ENCODE results near the gene BPI. TPM values are rescaled to one million over a fixed set of nuclear protein-coding genes. Genes with fewer than 3 reads are reported as not detected.
A peak's percentile ranks its signal among the peaks of the same experiment; 100 is the strongest.
"Not testable (repeated sequence)": the region's sequence is repeated elsewhere in the genome, so short reads cannot be mapped to it uniquely, and the experiment has no call there.

BPI gene
- total RNA-seq, 1 donor from 2014 or later = not detected

DNA sequence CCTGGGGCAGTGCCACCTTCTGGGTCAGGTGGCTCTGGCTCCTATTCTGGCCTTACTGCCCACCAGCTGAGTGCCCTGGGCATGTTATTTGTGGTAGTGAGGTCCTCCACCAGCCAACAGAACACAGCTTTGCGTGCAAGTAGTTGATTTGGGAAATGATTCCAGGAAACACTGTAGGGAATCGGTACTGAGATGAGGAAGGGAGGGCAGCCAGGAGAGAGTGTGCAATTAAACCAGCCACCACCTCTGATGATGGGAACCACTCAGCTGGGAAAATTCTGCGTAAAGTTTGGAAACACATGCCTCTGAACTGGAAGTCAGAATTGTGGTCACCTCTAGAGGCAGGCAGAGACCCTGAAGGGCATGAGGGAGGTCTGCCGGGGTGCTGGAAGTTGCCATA, 42.8 kb downstream of the BPI start:
- DNase-seq (no peak), ATAC-seq (no peak)
- intact Hi-C loops (cut with micrococcal nuclease) = no loop called here

DNA sequence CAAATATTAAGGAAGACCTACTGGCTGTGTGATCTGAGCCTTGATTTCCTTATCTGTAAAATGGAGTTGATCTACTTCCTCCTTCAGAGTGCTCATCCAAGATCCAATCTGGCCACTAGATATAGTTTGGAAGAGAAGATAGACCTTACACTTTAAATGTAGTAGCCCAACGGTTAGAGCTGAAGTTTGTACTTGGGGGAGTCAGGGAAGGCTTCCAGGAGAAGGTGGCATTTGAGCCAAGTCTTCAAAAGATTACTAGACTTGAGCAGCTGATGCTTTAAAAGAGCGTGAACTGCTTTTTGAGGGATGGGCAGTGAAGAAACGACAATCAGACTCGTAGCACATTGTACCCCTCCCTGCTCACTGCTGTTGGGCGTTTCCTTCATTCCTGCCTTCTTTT, 45.9 kb downstream of the BPI start:
- intact Hi-C loops (cut with micrococcal nuclease) = no loop called here
- DNase-seq = no peak
- ATAC-seq = no peak

DNA sequence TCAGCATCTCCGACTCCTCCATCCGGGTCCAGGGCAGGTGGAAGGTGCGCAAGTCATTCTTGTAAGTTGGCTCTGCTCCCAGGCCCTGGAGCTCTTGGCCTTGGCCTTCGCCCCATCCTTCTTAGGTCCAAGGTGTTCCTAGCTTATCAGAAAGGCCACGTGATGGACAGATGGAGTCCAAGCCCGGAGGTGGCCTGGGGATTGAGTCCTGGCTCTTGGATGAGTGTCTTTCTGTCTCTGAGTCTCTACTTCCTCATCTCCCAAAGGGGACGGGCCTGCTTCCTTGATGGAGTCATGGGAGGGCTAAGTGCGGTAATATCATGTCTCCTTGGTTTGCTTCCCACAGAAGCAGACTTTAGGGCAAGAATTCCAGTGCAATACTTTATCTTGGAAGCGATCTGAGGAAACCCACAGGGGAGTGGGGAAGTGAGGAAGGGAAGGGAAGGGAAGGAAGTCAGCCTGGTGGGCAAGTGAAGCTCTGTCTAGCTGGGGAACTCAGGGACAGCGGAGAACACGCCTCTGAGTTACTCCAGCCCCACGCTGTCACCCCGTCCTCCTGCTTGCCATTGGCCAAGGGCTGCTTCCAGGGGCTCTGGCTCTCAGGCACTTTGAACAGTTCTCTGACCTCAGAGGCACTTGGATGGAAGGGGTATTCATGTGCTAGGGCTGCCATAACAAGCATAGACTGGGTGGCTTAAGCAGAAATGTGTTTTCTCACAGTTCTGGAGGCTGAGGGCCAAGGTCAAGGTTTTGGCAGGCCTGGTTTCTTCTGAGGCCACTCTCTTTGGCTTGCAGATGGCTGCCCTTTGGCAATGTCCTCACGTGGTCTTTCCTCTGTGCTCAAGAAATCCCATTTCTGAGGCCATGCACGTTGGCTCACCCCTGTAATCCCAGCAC, 47.2 kb downstream of the BPI start:
- intact Hi-C loops (cut with micrococcal nuclease) = no loop called here
- peak; percentile 45 for DNase-seq
- peak; percentile 63 for ATAC-seq

DNA sequence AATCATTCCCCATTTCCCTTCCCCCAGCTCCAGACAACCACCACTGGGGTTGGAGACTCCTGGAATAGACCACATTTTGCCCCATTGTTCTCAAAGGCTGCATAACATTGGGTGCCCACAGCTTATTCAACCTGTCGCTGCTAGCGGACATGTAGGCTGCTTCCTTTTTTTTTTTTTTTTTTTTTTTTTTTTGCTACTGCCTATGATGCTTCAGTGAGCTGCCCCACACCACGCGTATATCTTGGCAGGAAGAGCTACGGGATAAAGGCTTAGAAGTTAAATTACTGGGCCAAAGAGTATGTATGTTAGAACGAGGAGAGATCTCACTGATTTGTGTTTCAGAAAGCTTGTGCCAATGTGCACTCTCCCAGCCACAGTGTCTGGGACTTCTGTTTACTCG, 49.4 kb downstream of the BPI start:
- intact Hi-C loops (cut with micrococcal nuclease) = no loop called here
- ATAC-seq = no peak

DNA sequence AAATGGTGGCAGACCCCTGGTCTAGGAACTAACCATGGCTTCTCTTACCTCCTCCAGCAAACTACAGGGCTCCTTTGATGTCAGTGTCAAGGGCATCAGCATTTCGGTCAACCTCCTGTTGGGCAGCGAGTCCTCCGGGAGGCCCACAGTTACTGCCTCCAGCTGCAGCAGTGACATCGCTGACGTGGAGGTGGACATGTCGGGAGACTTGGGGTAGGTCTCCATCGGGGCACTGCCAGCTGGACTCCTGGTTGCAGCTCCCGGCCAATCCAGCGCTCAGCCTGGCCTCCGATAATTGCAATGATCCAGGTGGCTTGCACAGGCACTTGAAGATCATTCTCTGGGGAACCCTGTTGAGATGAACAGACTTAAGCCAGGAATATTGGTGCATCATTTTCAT, 50.3 kb downstream of the BPI start:
- intact Hi-C loops (cut with micrococcal nuclease) = no loop called here
- ATAC-seq = no peak
- no peak for DNase-seq

More for the DNA sequence above, 49.4 kb downstream of the BPI start:
- DNase-seq = no peak

DNA sequence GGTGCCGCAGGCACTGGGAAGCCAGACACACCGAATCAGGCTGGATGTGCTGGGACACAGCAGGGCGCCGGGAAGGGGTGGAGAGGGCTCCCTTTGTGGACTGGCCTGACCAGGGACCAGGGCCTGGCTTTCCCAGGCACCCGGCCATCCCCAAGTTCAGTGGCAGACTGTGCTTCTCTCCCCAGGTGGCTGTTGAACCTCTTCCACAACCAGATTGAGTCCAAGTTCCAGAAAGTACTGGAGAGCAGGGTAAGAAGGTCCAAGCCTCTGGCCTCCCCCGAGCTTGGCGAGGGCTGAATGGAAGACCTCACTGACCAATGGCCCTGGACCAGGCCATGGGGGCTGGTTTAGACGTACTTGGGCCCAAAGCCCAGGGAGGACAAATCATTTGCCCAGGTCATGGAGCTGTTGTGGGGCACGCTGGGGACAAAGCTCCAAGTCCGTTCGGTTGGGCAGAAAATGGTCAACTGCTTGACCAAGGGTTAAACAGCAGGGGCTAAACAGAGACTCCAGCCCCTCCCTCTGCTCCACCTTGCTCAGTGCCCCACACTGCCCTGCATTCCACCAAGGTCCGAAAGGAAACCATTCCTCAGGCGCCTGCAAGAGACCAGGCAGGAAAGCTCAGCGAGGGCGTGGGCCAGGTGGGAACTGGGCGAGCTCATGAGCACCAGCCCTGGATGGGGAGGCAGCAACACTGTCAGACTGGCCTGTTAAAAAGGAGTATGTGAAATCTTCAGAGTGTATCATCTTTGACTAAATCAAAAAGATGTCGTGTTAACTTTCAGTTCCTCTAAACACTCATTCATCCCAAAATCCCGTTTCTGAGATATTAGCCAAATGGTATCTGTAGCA, 51.4 kb downstream of the BPI start:
- intact Hi-C loops (cut with micrococcal nuclease) = no loop called here
- DNase-seq (no peak), ATAC-seq (no peak)

DNA sequence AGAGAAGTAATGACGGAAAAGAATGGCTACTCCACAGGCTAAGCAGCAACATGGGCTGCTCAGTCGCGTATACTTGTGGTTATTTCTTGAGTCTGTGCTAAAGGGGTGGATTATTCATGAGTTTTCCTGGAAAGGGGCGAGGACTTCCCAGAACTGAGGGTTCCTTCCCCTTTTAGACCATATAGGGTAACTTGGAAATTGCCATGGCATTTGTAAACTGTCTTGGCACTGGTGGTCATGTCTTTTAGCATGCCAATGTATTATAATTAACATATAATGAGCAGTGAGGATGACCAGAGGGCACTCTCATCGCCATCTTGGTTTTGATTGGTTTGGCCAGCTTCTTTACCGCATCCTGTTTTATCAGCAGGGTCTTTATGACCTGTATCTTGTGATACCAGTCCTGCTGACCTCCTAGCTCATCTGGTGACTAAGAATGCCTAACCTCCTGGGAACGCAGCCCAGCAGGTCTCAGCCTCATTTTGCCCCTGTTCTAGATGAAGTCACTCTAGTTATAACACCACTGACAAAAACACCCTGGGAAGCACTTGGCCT, 53.8 kb downstream of the BPI start:
- intact Hi-C loops (cut with micrococcal nuclease) = no loop called here
- ATAC-seq (no peak), DNase-seq (no peak)

DNA sequence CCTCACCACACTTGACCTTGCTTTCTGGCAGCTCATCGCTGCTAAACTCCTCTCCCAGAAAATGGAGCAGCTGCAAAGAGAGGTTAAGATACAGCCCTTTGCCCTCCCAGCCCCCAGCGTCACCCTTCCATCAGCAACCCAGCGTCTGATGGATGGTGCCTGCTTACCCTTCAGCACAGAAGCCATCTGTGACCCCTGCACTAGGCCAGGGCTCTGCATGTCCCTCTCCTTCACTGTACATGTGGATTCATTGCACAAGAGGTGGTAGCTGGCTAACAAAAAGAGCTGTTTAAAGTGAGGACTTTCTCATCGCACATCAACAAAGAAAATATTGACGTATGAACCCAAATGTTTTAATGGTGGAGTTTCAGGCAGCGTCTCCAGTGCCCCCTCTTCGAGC, 54.6 kb downstream of the BPI start:
- intact Hi-C loops (cut with micrococcal nuclease) = no loop called here
- DNase-seq (no peak), ATAC-seq (no peak)

DNA sequence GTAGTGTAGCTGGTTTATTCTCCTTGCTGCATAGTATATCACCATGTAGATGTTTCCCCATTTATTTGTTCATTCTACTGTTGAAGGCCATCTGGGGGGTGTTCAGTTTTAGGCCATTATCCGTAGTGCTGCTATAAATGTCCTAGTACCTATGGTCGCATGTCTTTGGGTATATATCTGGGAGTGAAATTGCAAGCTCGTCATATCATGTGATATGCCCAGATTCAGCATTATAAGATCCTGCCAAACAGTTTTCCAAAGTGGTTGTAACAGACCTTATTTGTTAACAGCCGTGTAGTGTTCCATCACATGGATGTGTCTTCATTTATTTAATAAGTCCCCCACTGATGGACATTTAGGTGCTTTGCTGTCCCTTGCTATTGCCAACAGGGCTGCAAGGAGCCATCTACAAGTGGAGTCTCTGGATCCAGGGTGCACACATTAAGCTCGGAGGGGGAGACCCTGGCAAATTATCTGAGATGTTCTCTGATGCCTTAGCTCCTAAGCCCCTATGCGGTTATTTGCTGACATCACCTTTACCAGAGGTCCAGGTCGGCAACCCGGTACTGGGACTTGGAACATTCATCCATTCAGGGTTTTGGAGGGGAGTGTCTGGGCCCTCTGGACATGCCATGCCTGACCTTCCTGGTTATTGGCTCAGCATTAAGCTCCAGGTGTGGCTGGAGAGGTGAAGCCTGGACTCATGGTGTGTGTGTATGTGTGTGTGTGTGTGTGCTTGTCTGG, 59.2 kb downstream of the BPI start:
- no peak for DNase-seq
- no peak for ATAC-seq
- intact Hi-C loops (cut with micrococcal nuclease) = no loop called here

DNA sequence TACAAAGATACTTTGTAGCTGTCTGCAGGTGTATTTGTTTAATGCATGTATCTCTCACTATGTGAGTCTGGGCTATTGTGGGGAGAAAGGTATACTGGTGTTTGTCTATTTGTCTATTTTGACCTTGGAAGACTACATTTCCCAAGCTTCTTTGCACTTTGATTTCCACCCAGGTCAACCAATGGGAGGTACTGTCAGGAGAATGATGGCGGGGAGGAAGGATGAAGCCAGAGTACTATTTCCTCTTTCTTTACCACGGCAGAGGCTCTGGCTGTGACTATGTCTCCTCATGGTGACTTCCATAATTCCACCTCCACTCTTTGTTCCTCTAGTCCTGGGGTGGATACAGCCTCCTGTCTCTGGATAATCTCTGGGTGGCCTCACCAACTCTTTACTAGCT, 65.4 kb downstream of the BPI start:
- intact Hi-C loops (cut with micrococcal nuclease) = no loop called here
- ATAC-seq = no peak

DNA sequence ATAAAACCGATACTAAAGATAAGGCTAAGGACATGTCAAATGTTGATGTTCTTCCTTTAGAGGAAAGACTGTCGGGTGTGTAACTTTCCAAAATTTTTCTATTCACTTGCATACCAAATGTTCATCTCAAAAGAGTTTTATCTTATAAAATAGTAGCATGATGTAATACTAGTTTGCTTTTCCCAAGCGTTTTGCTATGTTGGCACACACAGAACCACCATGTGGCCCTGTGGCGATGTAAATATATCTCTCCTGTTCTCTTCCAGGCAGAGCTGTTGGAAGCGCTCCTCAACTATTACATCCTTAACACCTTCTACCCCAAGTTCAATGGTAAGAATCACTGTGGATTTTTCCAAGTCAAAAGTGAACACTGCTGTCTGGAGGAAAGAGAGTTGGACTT, 68.8 kb downstream of the BPI start:
- ATAC-seq = no peak
- intact Hi-C loops (cut with micrococcal nuclease) = no loop called here
- no peak for DNase-seq

More for the DNA sequence above, 65.4 kb downstream of the BPI start:
- no peak for DNase-seq

DNA sequence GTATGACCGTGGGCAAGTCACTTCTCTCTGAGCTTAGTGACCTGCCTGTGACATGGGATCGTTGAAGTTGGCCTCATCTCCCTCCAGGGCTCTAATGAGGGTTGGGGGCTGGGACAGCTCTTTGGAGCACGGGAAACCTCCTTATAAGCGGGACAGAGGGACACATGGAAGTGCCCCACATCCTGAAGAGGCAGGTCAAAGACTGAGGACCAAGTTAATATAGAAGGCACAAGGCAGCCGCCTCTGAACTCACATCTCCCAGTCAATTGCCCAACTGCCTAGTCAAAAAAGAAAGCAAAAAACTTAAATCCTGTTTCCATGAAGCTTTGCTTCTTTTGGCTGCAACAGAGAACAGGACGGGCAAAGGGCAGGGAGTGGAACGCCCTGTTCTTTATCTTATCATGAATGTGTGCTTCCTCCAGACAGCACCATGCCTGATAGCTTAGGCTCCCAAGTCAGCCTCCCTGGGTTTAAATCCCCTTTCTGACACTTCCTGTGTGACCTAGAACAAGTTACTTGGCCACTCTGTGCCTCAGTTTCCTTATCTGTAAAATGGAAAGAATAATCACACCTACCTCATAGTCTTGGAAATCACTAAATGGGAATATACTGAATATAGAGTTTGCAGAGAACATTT, 69.4 kb downstream of the BPI start:
- intact Hi-C loops (cut with micrococcal nuclease) = no loop called here
- ATAC-seq (peak; percentile 62), DNase-seq (no peak)

DNA sequence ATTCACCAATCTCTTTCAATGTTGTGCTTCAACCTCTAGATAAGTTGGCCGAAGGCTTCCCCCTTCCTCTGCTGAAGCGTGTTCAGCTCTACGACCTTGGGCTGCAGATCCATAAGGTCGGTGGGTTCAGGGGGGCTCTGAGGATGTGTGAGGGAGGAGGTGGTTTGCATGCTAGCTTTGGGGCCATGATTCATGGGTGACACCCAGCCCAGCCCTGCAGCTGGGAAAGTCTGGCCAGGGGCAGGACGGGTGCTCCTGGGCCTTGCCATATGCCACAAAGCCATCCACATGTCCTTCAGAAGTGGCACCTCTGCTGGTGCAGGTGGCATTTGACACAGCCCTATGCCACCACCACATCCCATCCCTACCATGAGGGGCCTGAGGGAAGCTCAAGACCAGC, 69.9 kb downstream of the BPI start:
- ATAC-seq = no peak
- intact Hi-C loops (cut with micrococcal nuclease) = no loop called here
- DNase-seq = no peak

DNA sequence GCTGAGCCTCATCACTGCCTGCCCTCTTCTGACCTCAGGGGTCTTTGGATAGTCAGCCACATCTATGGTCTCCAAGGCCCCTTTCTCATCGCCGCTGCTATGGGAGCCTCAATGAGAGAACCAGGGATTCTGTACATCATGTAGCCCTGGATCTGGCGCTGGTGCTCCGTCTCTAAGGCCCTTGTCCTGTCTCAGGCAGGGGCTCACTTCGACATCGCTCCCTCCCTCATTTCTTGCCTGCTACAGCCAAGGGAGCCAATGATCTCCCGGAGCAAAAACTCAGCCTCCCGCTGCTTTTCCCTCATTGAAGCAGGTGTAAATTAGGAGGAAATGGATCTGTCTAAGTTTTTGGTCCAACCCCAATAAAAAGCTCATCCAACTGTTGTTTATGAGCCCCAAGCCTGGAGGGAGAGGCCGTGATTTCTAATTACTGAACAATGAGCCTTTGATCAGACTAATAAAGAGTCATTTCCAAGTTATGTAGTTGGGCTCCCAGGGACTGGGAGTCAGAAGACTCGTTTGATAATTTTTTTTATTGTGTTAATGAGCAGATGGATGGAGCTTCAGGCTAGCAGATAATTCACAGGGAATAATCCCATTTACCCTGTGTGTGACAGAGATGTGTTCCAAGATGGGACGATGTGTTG, 73.2 kb downstream of the BPI start:
- ATAC-seq (no peak), DNase-seq (no peak)
- intact Hi-C loops (cut with micrococcal nuclease) = no loop called here

DNA sequence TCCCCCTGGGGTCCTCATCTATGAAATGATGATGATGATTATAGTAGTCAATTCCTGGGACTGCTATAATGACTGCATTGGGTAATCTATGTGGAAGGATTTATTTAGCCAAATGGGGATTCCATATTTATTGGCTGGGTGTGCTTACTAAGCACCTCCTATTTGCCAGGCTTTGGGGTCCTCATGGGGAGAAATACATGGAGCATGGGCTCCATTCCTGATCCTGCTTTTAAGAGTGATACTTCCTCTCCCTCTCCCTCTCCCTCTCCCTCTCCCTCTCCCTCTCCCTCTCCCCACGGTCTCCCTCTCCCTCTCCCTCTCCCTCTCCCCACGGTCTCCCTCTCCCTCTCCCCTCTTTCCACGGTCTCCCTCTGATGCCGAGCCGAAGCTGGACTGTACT, 73.9 kb downstream of the BPI start:
- intact Hi-C loops (cut with micrococcal nuclease); DNase-seq; ATAC-seq: not testable (repeated sequence)

DNA sequence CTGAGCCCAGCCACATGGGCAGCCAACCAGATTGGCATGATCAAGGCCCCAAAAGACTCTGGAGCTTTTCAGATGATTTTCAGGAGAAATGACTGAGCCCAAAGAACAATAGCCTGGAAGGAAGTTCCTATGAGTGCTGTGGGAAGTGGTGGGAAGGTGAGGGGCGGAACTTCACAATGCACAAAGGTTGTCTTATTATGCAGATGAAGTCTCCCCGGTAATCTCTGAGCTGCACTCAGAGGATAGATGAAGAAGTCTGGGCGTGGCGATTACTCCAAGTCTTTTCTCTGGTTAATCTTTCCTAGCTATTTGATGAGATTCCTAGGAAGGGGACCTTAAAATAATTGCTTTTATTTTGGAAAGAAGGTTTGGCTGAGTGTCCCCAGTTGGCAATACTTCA, 79.2 kb downstream of the BPI start:
- ATAC-seq (no peak), DNase-seq (no peak)
- intact Hi-C loops (cut with micrococcal nuclease) = no loop called here

DNA sequence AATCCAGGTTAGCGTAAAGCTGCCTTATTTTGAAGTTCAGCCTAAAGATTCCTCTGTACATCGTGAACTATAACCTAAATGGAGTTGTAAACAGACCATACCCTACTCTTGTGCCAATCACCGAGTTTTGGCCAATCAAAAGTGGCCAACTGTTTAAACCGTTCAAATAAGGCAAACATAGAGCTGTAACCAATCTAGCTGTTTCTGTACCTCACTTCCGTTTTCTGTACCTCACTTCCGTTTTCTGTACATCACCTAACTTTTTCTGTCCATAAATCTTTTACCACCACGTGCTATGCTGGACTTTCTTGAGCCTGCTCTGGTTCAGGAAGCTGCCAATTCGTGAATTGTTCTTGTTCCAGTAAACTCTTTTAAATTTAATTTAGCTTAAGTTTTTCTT, 82.0 kb downstream of the BPI start:
- intact Hi-C loops (cut with micrococcal nuclease) = no loop called here
- ATAC-seq (no peak), DNase-seq (no peak)

DNA sequence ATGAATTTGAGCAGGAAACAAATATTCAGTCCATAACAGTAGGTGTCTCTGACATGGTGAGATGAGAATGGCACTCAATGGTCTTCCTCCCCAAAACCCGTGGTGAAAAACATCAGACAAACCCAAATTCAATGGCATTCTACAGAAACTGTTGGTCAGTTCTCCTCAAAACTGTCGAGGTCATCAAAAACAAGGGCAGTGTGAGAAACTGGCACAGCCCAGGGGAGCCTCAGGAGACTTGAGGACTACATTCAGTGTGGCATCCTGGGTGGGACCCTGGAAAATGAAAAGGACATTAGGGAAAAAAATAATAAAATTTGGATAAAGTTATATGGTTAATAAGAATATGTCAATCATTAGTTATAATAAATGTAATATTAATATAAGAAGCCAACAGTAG, 82.9 kb downstream of the BPI start:
- ATAC-seq (no peak), DNase-seq (no peak)
- intact Hi-C loops (cut with micrococcal nuclease) = no loop called here

Data from left ventricle myocardium superior (tissue), 1 donor.